ENCODE measurements around the gene PPAN.

PPAN gene

GRCh38 chr19:10113964-10114650 lies 7.9 kb downstream of the PPAN start:
- DNase-seq (ENCODE audit: low spot score): no peak

- DNase-seq (ENCODE audit: low spot score): no peak
Observed at GRCh38 chr19:10114651-10115391, 8.7 kb downstream of the PPAN start.

GRCh38 chr19:10115392-10116084 lies 9.4 kb downstream of the PPAN start:
- no peak for DNase-seq (ENCODE audit: low spot score)

GRCh38 chr19:10116085-10116865 lies 10.1 kb downstream of the PPAN start:
- DNase-seq (ENCODE audit: low spot score): no peak

- no peak for DNase-seq (ENCODE audit: low spot score)
Observed at GRCh38 chr19:10116866-10117616, 10.9 kb downstream of the PPAN start.

- DNase-seq (ENCODE audit: low spot score): no peak
Observed at GRCh38 chr19:10118960-10119359, 12.8 kb downstream of the PPAN start.

GRCh38 chr19:10120538-10121189 lies 14.5 kb downstream of the PPAN start:
- peak; percentile 26 for DNase-seq (ENCODE audit: low spot score)

GRCh38 chr19:10122045-10122444 lies 15.9 kb downstream of the PPAN start:
- DNase-seq (ENCODE audit: low spot score): no peak

- DNase-seq (ENCODE audit: low spot score): no peak
Observed at GRCh38 chr19:10124429-10124828, 18.3 kb downstream of the PPAN start.

- no peak for DNase-seq (ENCODE audit: low spot score)
Observed at GRCh38 chr19:10126213-10126639, 20.1 kb downstream of the PPAN start.

- no peak for DNase-seq (ENCODE audit: low spot score)
Observed at GRCh38 chr19:10132905-10133304, 26.7 kb downstream of the PPAN start.

GRCh38 chr19:10133596-10133995 lies 27.4 kb downstream of the PPAN start:
- no peak for DNase-seq (ENCODE audit: low spot score)

GRCh38 chr19:10134040-10134439 lies 27.9 kb downstream of the PPAN start:
- no peak for DNase-seq (ENCODE audit: low spot score)

GRCh38 chr19:10135551-10136334 lies 29.6 kb downstream of the PPAN start:
- no peak for DNase-seq (ENCODE audit: low spot score)

GRCh38 chr19:10136936-10137335 lies 30.8 kb downstream of the PPAN start:
- no peak for DNase-seq (ENCODE audit: low spot score)

- no peak for DNase-seq (ENCODE audit: low spot score)
Observed at GRCh38 chr19:10137751-10138682, 31.9 kb downstream of the PPAN start.

- DNase-seq (ENCODE audit: low spot score): no peak
Observed at GRCh38 chr19:10138879-10139795, 33.0 kb downstream of the PPAN start.

GRCh38 chr19:10139952-10140351 lies 33.8 kb downstream of the PPAN start:
- no peak for DNase-seq (ENCODE audit: low spot score)

Measured in SW480 (cell line).